Chondrocyte (in vitro differentiated cells): ENCODE results near the gene LRRC32. TPM values are rescaled to one million over a fixed set of nuclear protein-coding genes. Genes with fewer than 3 reads are reported as not detected.

ENCODE experiments used
- DNase-seq: peaks from one replicate; pipeline ENCODE4 v3.0.0; 2021; ENCODE audit warnings: mixed read lengths, low spot score
- H3K27ac Mint-ChIP-seq: one replicate; pipeline ENCODE4 v1.8.0; 2021; ENCODE audit warnings: mild to moderate bottlenecking, moderate library complexity, mixed read lengths; ENCODE audit not compliant: unreplicated experiment
- H3K27me3 Mint-ChIP-seq: 2 replicates; pipeline ENCODE4 v1.8.0; 2021; ENCODE audit warnings: low read depth, mixed read lengths
- H3K36me3 Mint-ChIP-seq: 2 replicates; pipeline ENCODE4 v1.8.0; 2021; ENCODE audit warnings: low read depth, mixed read lengths
- H3K4me1 Mint-ChIP-seq: 2 replicates; pipeline ENCODE4 v1.8.0; 2021; ENCODE audit warnings: low read depth, mild to moderate bottlenecking, mixed read lengths
- H3K4me3 Mint-ChIP-seq: one replicate; pipeline ENCODE4 v1.8.0; 2021; ENCODE audit warnings: mild to moderate bottlenecking, moderate library complexity, mixed read lengths; ENCODE audit not compliant: unreplicated experiment
- H3K9me3 Mint-ChIP-seq: 2 replicates; pipeline ENCODE4 v1.8.0; 2021; ENCODE audit warnings: low read depth, mixed read lengths
- CTCF ChIP-seq: fragments of 200-600 bp; sonication (generic); IDR thresholded peaks from 2 replicates; pipeline ENCODE4 v1.5.0; 2021; ENCODE audit warnings: antibody characterized with exemption, mild to moderate bottlenecking, moderate library complexity
- total RNA-seq: library from RNA; stranded (reverse); gene quantifications from 3 replicates; pipeline ENCODE4 v1.2.1, GENCODE V29; 2021

Gene LRRC32
- total RNA-seq, 1 donor from 2014 or later: 367 TPM

DNA sequence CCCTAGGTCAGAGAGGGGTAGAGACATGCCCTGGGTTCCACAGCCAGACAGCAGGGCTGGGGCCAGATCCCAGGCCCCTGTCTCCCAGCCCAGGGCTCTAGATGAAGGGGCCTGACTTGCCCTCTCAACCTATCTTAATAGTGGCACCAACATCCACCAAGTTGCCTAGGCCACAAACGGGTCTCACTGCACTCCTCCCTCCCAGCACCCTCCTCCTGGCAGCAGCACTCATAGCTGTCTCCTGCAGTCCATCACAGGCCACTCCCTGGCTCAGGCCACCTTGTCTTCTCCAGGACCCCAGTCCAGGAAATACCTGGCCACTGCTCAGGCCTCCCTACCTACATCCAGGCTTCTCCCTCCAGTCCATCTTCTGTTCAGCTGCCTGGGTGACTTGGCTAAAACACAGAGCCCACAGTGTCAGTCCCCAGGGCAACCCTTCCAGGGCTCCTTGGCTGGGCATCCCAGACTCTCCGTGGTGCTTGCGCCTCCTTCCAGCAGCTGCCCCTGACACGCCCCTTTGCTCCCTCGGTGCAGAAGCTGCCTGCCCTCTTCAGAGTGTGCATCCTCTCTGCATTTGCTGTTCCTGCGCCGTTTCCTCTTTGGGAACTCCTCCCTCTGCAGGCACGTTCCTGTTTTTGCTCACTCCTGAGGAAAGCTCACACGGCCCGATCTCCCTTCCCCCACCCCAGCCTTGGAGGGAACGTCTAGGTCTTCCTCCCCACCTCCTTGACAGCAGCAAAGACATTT, 40.5 kb downstream of the LRRC32 start:
- Mint-ChIP-seq H3K36me3 (peaks cover 7% of the 10 kb centered on the region), H3K27me3 (no peaks in the 10 kb centered on the region), H3K9me3 (peaks cover 15% of the 10 kb centered on the region), H3K4me1 (peaks cover 11% of the 10 kb centered on the region), H3K4me3 (no peak overlapping the region), H3K27ac (no peak overlapping the region)
- DNase-seq: no peak
- no peak for TF ChIP-seq CTCF

- Mint-ChIP-seq H3K27me3 (no peaks in the 10 kb centered on the region), H3K9me3 (peaks cover 15% of the 10 kb centered on the region), H3K4me3 (no peak overlapping the region), H3K27ac (no peak overlapping the region), H3K4me1 (peaks cover 11% of the 10 kb centered on the region), H3K36me3 (peaks cover 7% of the 10 kb centered on the region)
- no peak for TF ChIP-seq CTCF
- DNase-seq: no peak
These were observed 41.3 kb downstream of the LRRC32 start for GRCh38 chr11:76629116-76629852.

- TF ChIP-seq CTCF: no peak
- H3K36me3 Mint-ChIP-seq: peaks cover 7% of the 10 kb centered on the region
These were observed 42.1 kb downstream of the LRRC32 start for GRCh38 chr11:76628408-76628947.

GRCh38 chr11:76627606-76628005, 42.9 kb downstream of the LRRC32 start:
- peaks cover 7% of the 10 kb centered on the region for H3K36me3 Mint-ChIP-seq
- peaks cover 15% of the 10 kb centered on the region for H3K9me3 Mint-ChIP-seq
- H3K4me1 Mint-ChIP-seq: peaks cover 20% of the 10 kb centered on the region
- peak; percentile 37 for DNase-seq
- H3K27me3 Mint-ChIP-seq: no peaks in the 10 kb centered on the region
- no peak overlapping the region for H3K4me3 Mint-ChIP-seq
- no peak overlapping the region for H3K27ac Mint-ChIP-seq
- no peak for TF ChIP-seq CTCF

More at GRCh38 chr11:76628408-76628947, 42.1 kb downstream of the LRRC32 start:
- H3K4me1 Mint-ChIP-seq: peaks cover 11% of the 10 kb centered on the region
- H3K27ac Mint-ChIP-seq: no peak overlapping the region
- H3K27me3 Mint-ChIP-seq: no peaks in the 10 kb centered on the region
- H3K4me3 Mint-ChIP-seq: no peak overlapping the region
- H3K9me3 Mint-ChIP-seq: peaks cover 15% of the 10 kb centered on the region
- no peak for DNase-seq

GRCh38 chr11:76626921-76627401, 43.6 kb downstream of the LRRC32 start:
- no peaks in the 10 kb centered on the region for H3K27me3 Mint-ChIP-seq
- DNase-seq: peak; percentile 34
- no peak for TF ChIP-seq CTCF
- H3K4me3 Mint-ChIP-seq: no peak overlapping the region
- H3K36me3 Mint-ChIP-seq: peaks cover 7% of the 10 kb centered on the region
- H3K4me1 Mint-ChIP-seq: peaks cover 26% of the 10 kb centered on the region
- no peak overlapping the region for H3K27ac Mint-ChIP-seq
- peaks cover 15% of the 10 kb centered on the region for H3K9me3 Mint-ChIP-seq
